ENCODE results near the gene AFM.
"Not testable (repeated sequence)": the region's sequence is repeated elsewhere in the genome, so short reads cannot be mapped to it uniquely, and the experiment has no call there.

The AFM gene

GRCh38 chr4:73550865-73551264, 69.3 kb downstream of the AFM start:
- H3K27me3 ChIP-seq (replicated peaks; ENCODE audit: control insufficient read depth, insufficient read depth, low read length); H3K36me3 ChIP-seq (ENCODE audit: control insufficient read depth, insufficient read depth, low read length, severe bottlenecking); DNase-seq (ENCODE audit: low read depth); H3K4me1 ChIP-seq (ENCODE audit: control insufficient read depth, insufficient read depth, low read length); H3K9ac ChIP-seq (ENCODE audit: low read length); H3K9me3 ChIP-seq (ENCODE audit: control insufficient read depth, low read length); H3K4me3 ChIP-seq (ENCODE audit: low read length): not testable (repeated sequence)
